H9 (cell line): ENCODE results near the gene PDE6D. TPM values are rescaled to one million over a fixed set of nuclear protein-coding genes. Genes with fewer than 3 reads are reported as not detected.

Experiments used
- DNase-seq: peaks from one replicate; pipeline ENCODE4 v3.0.0-alpha.2; 2017
- H2AFZ ChIP-seq: one replicate; pipeline ENCODE4 v1.6.1; 2013; ENCODE audit warnings: mild to moderate bottlenecking, low read length, control low read depth, moderate library complexity
- H2AK5ac ChIP-seq: 2 replicates; pipeline ENCODE4 v1.6.1; 2013; ENCODE audit warnings: low read length, control low read depth, mixed read lengths; ENCODE audit not compliant: insufficient read length
- H2BK120ac ChIP-seq: one replicate; pipeline ENCODE4 v1.6.1; 2013; ENCODE audit warnings: low read depth, mild to moderate bottlenecking, low read length, control low read depth, inconsistent platforms; ENCODE audit not compliant: poor library complexity, severe bottlenecking
- H2BK12ac ChIP-seq: 2 replicates; pipeline ENCODE4 v1.6.1; 2013; ENCODE audit warnings: low read length, control low read depth, mixed read lengths, low read depth; ENCODE audit not compliant: insufficient read length
- H2BK15ac ChIP-seq: 2 replicates; pipeline ENCODE4 v1.6.1; 2013; ENCODE audit warnings: low read depth, low read length, control low read depth
- H2BK20ac ChIP-seq: one replicate; pipeline ENCODE4 v1.6.1; 2013; ENCODE audit warnings: low read depth, mild to moderate bottlenecking, low read length, control low read depth, inconsistent platforms; ENCODE audit not compliant: poor library complexity, severe bottlenecking
- H2BK5ac ChIP-seq: 2 replicates; pipeline ENCODE4 v1.6.1; 2013; ENCODE audit warnings: low read length, control low read depth, mixed read lengths; ENCODE audit not compliant: insufficient read length
- H3K14ac ChIP-seq: 2 replicates; pipeline ENCODE4 v1.6.1; 2013; ENCODE audit warnings: low read length, control low read depth; ENCODE audit not compliant: insufficient read depth
- H3K18ac ChIP-seq: 2 replicates; pipeline ENCODE4 v1.6.1; 2013; ENCODE audit warnings: low read depth, mild to moderate bottlenecking, mixed read lengths, low read length, control low read depth; ENCODE audit not compliant: insufficient read length
- H3K23ac ChIP-seq: 2 replicates; pipeline ENCODE4 v1.6.1; 2013; ENCODE audit warnings: low read length, control low read depth, mixed read lengths, low read depth; ENCODE audit not compliant: insufficient read length
- H3K23me2 ChIP-seq: 2 replicates; pipeline ENCODE4 v1.6.1; 2013; ENCODE audit warnings: low read depth, mild to moderate bottlenecking, mixed read lengths, low read length, control low read depth; ENCODE audit not compliant: insufficient read length, poor library complexity, severe bottlenecking
- H3K27ac ChIP-seq: 2 replicates; pipeline ENCODE4 v1.5.1; 2013; ENCODE audit warnings: low read length, control low read depth, mixed read lengths, low read depth; ENCODE audit not compliant: insufficient read length
- H3K27me3 ChIP-seq: 2 replicates; pipeline ENCODE4 v1.6.1; 2013; ENCODE audit warnings: low read length, control low read depth, inconsistent platforms; ENCODE audit not compliant: insufficient read depth
- H3K4ac ChIP-seq: 2 replicates; pipeline ENCODE4 v1.6.1; 2013; ENCODE audit warnings: low read depth, mild to moderate bottlenecking, control low read depth, inconsistent platforms, low read length, moderate library complexity
- H3K4me1 ChIP-seq: 2 replicates; pipeline ENCODE4 v1.6.1; 2013; ENCODE audit warnings: low read length, control low read depth, inconsistent platforms; ENCODE audit not compliant: insufficient read depth
- H3K4me2 ChIP-seq: 2 replicates; pipeline ENCODE4 v1.6.1; 2013; ENCODE audit warnings: low read length, control low read depth, mixed read lengths; ENCODE audit not compliant: insufficient read length, insufficient read depth
- H3K56ac ChIP-seq: 2 replicates; pipeline ENCODE4 v1.6.1; 2013; ENCODE audit warnings: low read depth, mild to moderate bottlenecking, mixed read lengths, low read length, control low read depth; ENCODE audit not compliant: insufficient read length
- H3K79me1 ChIP-seq: 2 replicates; pipeline ENCODE4 v1.6.1; 2013; ENCODE audit warnings: low read depth, mild to moderate bottlenecking, moderate library complexity, low read length, control low read depth, inconsistent platforms; ENCODE audit not compliant: insufficient read depth, poor library complexity, severe bottlenecking
- H3K79me2 ChIP-seq: 2 replicates; pipeline ENCODE4 v1.6.1; 2013; ENCODE audit warnings: low read length, control low read depth, inconsistent platforms; ENCODE audit not compliant: insufficient read depth
- H3K9ac ChIP-seq: 2 replicates; pipeline ENCODE4 v1.6.1; 2013; ENCODE audit warnings: low read length, control low read depth, mixed read lengths; ENCODE audit not compliant: insufficient read length; ENCODE audit errors: extremely low read depth
- H3K9me3 ChIP-seq: one replicate; pipeline ENCODE4 v1.6.1; 2013; ENCODE audit warnings: low read depth, low read length, inconsistent platforms; ENCODE audit not compliant: control insufficient read depth
- H3T11ph ChIP-seq: one replicate; pipeline ENCODE4 v1.6.1; 2013; ENCODE audit warnings: mild to moderate bottlenecking, low read length, control low read depth, inconsistent platforms
- H4K20me1 ChIP-seq: one replicate; pipeline ENCODE4 v1.6.1; 2013; ENCODE audit not compliant: control insufficient read depth, insufficient read length, insufficient read depth
- H4K5ac ChIP-seq: 2 replicates; pipeline ENCODE4 v1.6.1; 2013; ENCODE audit warnings: low read depth, mild to moderate bottlenecking, mixed read lengths, low read length, control low read depth; ENCODE audit not compliant: insufficient read length
- H4K8ac ChIP-seq: replicated peaks from 2 replicates; pipeline ENCODE4 v1.6.1; 2013; ENCODE audit warnings: low read length, control low read depth, mixed read lengths, low read depth; ENCODE audit not compliant: insufficient read length
- H4K91ac ChIP-seq: 2 replicates; pipeline ENCODE4 v1.6.1; 2013; ENCODE audit warnings: low read depth, mild to moderate bottlenecking, moderate library complexity, mixed read lengths, low read length, control low read depth; ENCODE audit not compliant: insufficient read length
- H3K27ac Mint-ChIP-seq, 3 experiments: 2 replicates in 2 of 3; 3 replicates in 1 of 3; pipeline ENCODE4 v1.8.0; 2020 to 2021; ENCODE audit warnings: mixed read lengths in 3 of 3, mild to moderate bottlenecking in 1 of 3, moderate library complexity in 1 of 3
- H3K27me3 Mint-ChIP-seq: 2 replicates; pipeline ENCODE4 v1.8.0; 2021; ENCODE audit warnings: low read depth, mild to moderate bottlenecking, moderate library complexity, mixed read lengths
- H3K36me3 Mint-ChIP-seq, 3 experiments: 2 replicates in 2 of 3; 3 replicates in 1 of 3; pipeline ENCODE4 v1.8.0; 2020 to 2021; ENCODE audit warnings: low read depth in 3 of 3, mixed read lengths in 3 of 3; ENCODE audit not compliant: insufficient read depth in 1 of 3
- H3K4me1 Mint-ChIP-seq, 2 experiments: 2 replicates each; pipeline ENCODE4 v1.8.0; 2020; ENCODE audit warnings: mixed read lengths in 2 of 2
- H3K4me3 Mint-ChIP-seq, 2 experiments: 2 replicates in 1 of 2; 3 replicates in 1 of 2; pipeline ENCODE4 v1.8.0; 2020 to 2021; ENCODE audit warnings: mild to moderate bottlenecking in 2 of 2, mixed read lengths in 2 of 2, moderate library complexity in 1 of 2
- H3K9me3 Mint-ChIP-seq, 2 experiments: 2 replicates in 1 of 2; 3 replicates in 1 of 2; pipeline ENCODE4 v1.8.0; 2020; ENCODE audit warnings: mild to moderate bottlenecking in 2 of 2, mixed read lengths in 2 of 2, moderate library complexity in 1 of 2
- WGBS: extraction: QIAGEN DNeasy Blood & Tissue Kit; methylation state at CpG from one replicate; pipeline ENCODE4 v1.1.7; 2013; ENCODE audit warnings: missing lambda C conversion rate, low lambda C conversion rate, mixed read lengths; ENCODE audit not compliant: insufficient read length; ENCODE audit errors: extremely low coverage; 5-methylcytosine and 5-hydroxymethylcytosine counted together
- total RNA-seq: library from RNA; stranded (reverse); gene quantifications from 2 replicates; pipeline ENCODE4 v1.2.1, GENCODE V29; 2021
- TF ChIP-seq, protein P1 (sequence below): fragments of 200-600 bp; sonication (generic); conservative IDR thresholded peaks from 3 replicates; pipeline ENCODE4 v1.8.0; 2021; ENCODE audit warnings: antibody characterized with exemption, mild to moderate bottlenecking

Gene PDE6D
- total RNA-seq, 1 experiment from 2014 or later: 33.7 TPM

- H3K9ac ChIP-seq: no peak overlapping the region
- H3K56ac ChIP-seq: no peak overlapping the region
- H3K27me3 ChIP-seq: no peaks in the 10 kb centered on the region
- H3K36me3 Mint-ChIP-seq: peaks cover 20 to 37% (median 27%) of the 10 kb centered on the region in 3 experiments
- H4K91ac ChIP-seq: no peak overlapping the region
- H2AK5ac ChIP-seq: no peak overlapping the region
- no peaks in the 10 kb centered on the region for H3K9me3 ChIP-seq
- no peak overlapping the region for H4K5ac ChIP-seq
- H3K23ac ChIP-seq: no peak overlapping the region
- no peak overlapping the region for H4K8ac ChIP-seq
- H3K27ac ChIP-seq: no peak overlapping the region
- no peak overlapping the region for H2BK15ac ChIP-seq
- H3K79me1 ChIP-seq: no peaks in the 10 kb centered on the region
- no peak overlapping the region for H2BK120ac ChIP-seq
- no peak overlapping the region for H3K4me2 ChIP-seq
- no peak overlapping the region for H3K18ac ChIP-seq
- no peak overlapping the region for H2AFZ ChIP-seq
- no peak overlapping the region for H2BK5ac ChIP-seq
- peaks cover 7% of the 10 kb centered on the region for H3K23me2 ChIP-seq
- H3K79me2 ChIP-seq: peaks cover 15% of the 10 kb centered on the region; the same call in 1 of the 2 replicates
- no CpG with 5 or more reads among the region's 8 CpGs for WGBS
- H3K27ac Mint-ChIP-seq: peak overlapping the region; percentile 71 to 94 (median 89); a peak in 6 of 7 replicates
- H3K14ac ChIP-seq: no peak overlapping the region
- H3T11ph ChIP-seq: no peak overlapping the region
- DNase-seq: no peak
- no peak overlapping the region for H3K4ac ChIP-seq
- H2BK20ac ChIP-seq: no peak overlapping the region
- H3K4me1 ChIP-seq: no peaks in the 10 kb centered on the region
- H3K9me3 Mint-ChIP-seq: peaks cover 0 to 3% of the 10 kb centered on the region in 2 experiments; a peak in 2 of 5 replicates
- no peak overlapping the region for H2BK12ac ChIP-seq
- peaks cover 38 to 43% of the 10 kb centered on the region in 2 experiments for H3K4me1 Mint-ChIP-seq
- H3K4me3 Mint-ChIP-seq: peak overlapping the region in 1 of 2 experiments; percentile 54; a peak in 2 of 5 replicates
- peaks cover 12% of the 10 kb centered on the region for H3K27me3 Mint-ChIP-seq
- H4K20me1 ChIP-seq: no peaks in the 10 kb centered on the region
- TF ChIP-seq, protein P1, sequence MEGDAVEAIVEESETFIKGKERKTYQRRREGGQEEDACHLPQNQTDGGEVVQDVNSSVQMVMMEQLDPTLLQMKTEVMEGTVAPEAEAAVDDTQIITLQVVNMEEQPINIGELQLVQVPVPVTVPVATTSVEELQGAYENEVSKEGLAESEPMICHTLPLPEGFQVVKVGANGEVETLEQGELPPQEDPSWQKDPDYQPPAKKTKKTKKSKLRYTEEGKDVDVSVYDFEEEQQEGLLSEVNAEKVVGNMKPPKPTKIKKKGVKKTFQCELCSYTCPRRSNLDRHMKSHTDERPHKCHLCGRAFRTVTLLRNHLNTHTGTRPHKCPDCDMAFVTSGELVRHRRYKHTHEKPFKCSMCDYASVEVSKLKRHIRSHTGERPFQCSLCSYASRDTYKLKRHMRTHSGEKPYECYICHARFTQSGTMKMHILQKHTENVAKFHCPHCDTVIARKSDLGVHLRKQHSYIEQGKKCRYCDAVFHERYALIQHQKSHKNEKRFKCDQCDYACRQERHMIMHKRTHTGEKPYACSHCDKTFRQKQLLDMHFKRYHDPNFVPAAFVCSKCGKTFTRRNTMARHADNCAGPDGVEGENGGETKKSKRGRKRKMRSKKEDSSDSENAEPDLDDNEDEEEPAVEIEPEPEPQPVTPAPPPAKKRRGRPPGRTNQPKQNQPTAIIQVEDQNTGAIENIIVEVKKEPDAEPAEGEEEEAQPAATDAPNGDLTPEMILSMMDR: no peak
Observed at GRCh38 chr2:231715988-231716616, 65.0 kb downstream of the PDE6D start.
